Activated T-cell treated with anti-CD3 and anti-CD28 coated beads, Interleukin-2, amount 50 U/mL, for 72 hours (primary cell): Measurements from ENCODE around the gene PRR20C. TPM values are rescaled to one million over a fixed set of nuclear protein-coding genes. Genes with fewer than 3 reads are reported as not detected.

ENCODE experiments used
- total RNA-seq, 2 donors: library from RNA; stranded (reverse); gene quantifications; one replicate each; pipeline ENCODE4 v1.2.3, GENCODE V29; 2022

PRR20C gene
- total RNA-seq, 2 donors from 2014 or later, result not detected

Other genes starting within 250 kb of the PRR20C start
- not detected for gene PRR20A, start 13.1 kb upstream of the PRR20C start, total RNA-seq
- gene PRR20B, start 6.6 kb upstream of the PRR20C start, total RNA-seq, result not detected
- not detected for gene PRR20D, start 6.6 kb downstream of the PRR20C start, total RNA-seq
- gene PRR20E, start 13.1 kb downstream of the PRR20C start, total RNA-seq, result not detected